ENCODE data around the gene ZBTB20. TPM values are rescaled to one million over a fixed set of nuclear protein-coding genes. Genes with fewer than 3 reads are reported as not detected.

Gene ZBTB20
- total RNA-seq, 2 experiments from 2014 or later = 8.1 TPM

- H3K36me3 Mint-ChIP-seq (ENCODE audit: low read depth) = no peaks in the 10 kb centered on the region
- no peak for ATAC-seq
- no peaks in the 10 kb centered on the region for H3K9me3 Mint-ChIP-seq (ENCODE audit: insufficient read depth)
- no peaks in the 10 kb centered on the region for H3K27me3 Mint-ChIP-seq (ENCODE audit: low read depth)
- no peak overlapping the region for H3K4me3 Mint-ChIP-seq
- H3K27ac Mint-ChIP-seq = no peak overlapping the region
- ChIA-PET CTCF (interaction anchor here (1.0 kb wide), 1 partner anchor 9 kb away, joined by 4 read pairs; no protein-coding TSS in a partner anchor), POLR2A (no interaction called here)
- DNase-seq = no peak
- no peaks in the 10 kb centered on the region for H3K4me1 Mint-ChIP-seq (ENCODE audit: low read depth)
Observed at GRCh38 chr3:114551770-114552526, 595.1 kb downstream of the ZBTB20 start.

- ATAC-seq (no peak), DNase-seq (no peak)
- no peak overlapping the region for H3K27ac Mint-ChIP-seq
- ChIA-PET POLR2A (no interaction called here), CTCF (no interaction called here)
- no peaks in the 10 kb centered on the region for H3K36me3 Mint-ChIP-seq (ENCODE audit: low read depth)
- no peaks in the 10 kb centered on the region for H3K9me3 Mint-ChIP-seq (ENCODE audit: insufficient read depth)
- H3K4me3 Mint-ChIP-seq = no peak overlapping the region
- H3K27me3 Mint-ChIP-seq (ENCODE audit: low read depth) = no peaks in the 10 kb centered on the region
- H3K4me1 Mint-ChIP-seq (ENCODE audit: low read depth) = no peaks in the 10 kb centered on the region
Observed at GRCh38 chr3:114550165-114550564, 596.9 kb downstream of the ZBTB20 start.

- no peaks in the 10 kb centered on the region for H3K27me3 Mint-ChIP-seq (ENCODE audit: low read depth)
- H3K4me3 Mint-ChIP-seq = no peak overlapping the region
- H3K4me1 Mint-ChIP-seq (ENCODE audit: low read depth) = no peaks in the 10 kb centered on the region
- ATAC-seq = no peak
- DNase-seq = no peak
- H3K27ac Mint-ChIP-seq = no peak overlapping the region
- no peaks in the 10 kb centered on the region for H3K9me3 Mint-ChIP-seq (ENCODE audit: insufficient read depth)
- no peaks in the 10 kb centered on the region for H3K36me3 Mint-ChIP-seq (ENCODE audit: low read depth)
- ChIA-PET CTCF (no interaction called here), POLR2A (no interaction called here)
Observed at GRCh38 chr3:114545193-114545592, 601.9 kb downstream of the ZBTB20 start.

GRCh38 chr3:114542359-114542758, 604.7 kb downstream of the ZBTB20 start:
- H3K36me3 Mint-ChIP-seq (ENCODE audit: low read depth) = no peaks in the 10 kb centered on the region
- ATAC-seq (no peak), DNase-seq (no peak)
- H3K27me3 Mint-ChIP-seq (ENCODE audit: low read depth) = no peaks in the 10 kb centered on the region
- ChIA-PET POLR2A (no interaction called here), CTCF (interaction anchor here (1.4 kb wide), 1 partner anchor 9 kb away, joined by 4 read pairs; no protein-coding TSS in a partner anchor)
- no peaks in the 10 kb centered on the region for H3K9me3 Mint-ChIP-seq (ENCODE audit: insufficient read depth)
- H3K27ac Mint-ChIP-seq = no peak overlapping the region
- no peaks in the 10 kb centered on the region for H3K4me1 Mint-ChIP-seq (ENCODE audit: low read depth)
- H3K4me3 Mint-ChIP-seq = no peak overlapping the region

GRCh38 chr3:114539525-114539924, 607.6 kb downstream of the ZBTB20 start:
- Mint-ChIP-seq H3K4me3 (no peak overlapping the region), H3K9me3 (ENCODE audit: insufficient read depth) (no peaks in the 10 kb centered on the region), H3K36me3 (ENCODE audit: low read depth) (no peaks in the 10 kb centered on the region), H3K27me3 (ENCODE audit: low read depth) (no peaks in the 10 kb centered on the region), H3K4me1 (ENCODE audit: low read depth) (no peaks in the 10 kb centered on the region), H3K27ac (no peak overlapping the region)
- ChIA-PET CTCF (no interaction called here), POLR2A (no interaction called here)
- DNase-seq (no peak), ATAC-seq (no peak)

- no peak overlapping the region for H3K27ac Mint-ChIP-seq
- H3K36me3 Mint-ChIP-seq (ENCODE audit: low read depth) = no peaks in the 10 kb centered on the region
- no peaks in the 10 kb centered on the region for H3K27me3 Mint-ChIP-seq (ENCODE audit: low read depth)
- ATAC-seq (no peak), DNase-seq (no peak)
- no peaks in the 10 kb centered on the region for H3K4me1 Mint-ChIP-seq (ENCODE audit: low read depth)
- ChIA-PET CTCF (no interaction called here), POLR2A (no interaction called here)
- no peaks in the 10 kb centered on the region for H3K9me3 Mint-ChIP-seq (ENCODE audit: insufficient read depth)
- no peak overlapping the region for H3K4me3 Mint-ChIP-seq
Observed at GRCh38 chr3:114538211-114538610, 608.9 kb downstream of the ZBTB20 start.

- H3K27ac Mint-ChIP-seq = no peak overlapping the region
- H3K36me3 Mint-ChIP-seq (ENCODE audit: low read depth) = no peaks in the 10 kb centered on the region
- POLR2A ChIA-PET = no interaction called here
- no peak overlapping the region for H3K4me3 Mint-ChIP-seq
- DNase-seq (no peak), ATAC-seq (no peak)
- no peaks in the 10 kb centered on the region for H3K27me3 Mint-ChIP-seq (ENCODE audit: low read depth)
- H3K4me1 Mint-ChIP-seq (ENCODE audit: low read depth) = no peaks in the 10 kb centered on the region
- peaks cover 11% of the 10 kb centered on the region for H3K9me3 Mint-ChIP-seq (ENCODE audit: insufficient read depth)
- CTCF ChIA-PET = no interaction called here
Observed at GRCh38 chr3:114528517-114528916, 618.6 kb downstream of the ZBTB20 start.

- DNase-seq = no peak
- POLR2A ChIA-PET = no interaction called here
- peaks cover 5% of the 10 kb centered on the region for H3K9me3 Mint-ChIP-seq (ENCODE audit: insufficient read depth)
- no peak for ATAC-seq
- H3K27ac Mint-ChIP-seq = no peak overlapping the region
- CTCF ChIA-PET = interaction anchor here (0.6 to 1.2 kb wide), 2 partner anchors 21 to 242 kb away, joined by 3 read pairs; no protein-coding TSS in a partner anchor
- H3K4me3 Mint-ChIP-seq = no peak overlapping the region
- no peaks in the 10 kb centered on the region for H3K27me3 Mint-ChIP-seq (ENCODE audit: low read depth)
- no peaks in the 10 kb centered on the region for H3K4me1 Mint-ChIP-seq (ENCODE audit: low read depth)
- no peaks in the 10 kb centered on the region for H3K36me3 Mint-ChIP-seq (ENCODE audit: low read depth)
Observed at GRCh38 chr3:114527036-114527644, 619.9 kb downstream of the ZBTB20 start.

- ATAC-seq (no peak), DNase-seq (no peak)
- Mint-ChIP-seq H3K9me3 (ENCODE audit: insufficient read depth) (no peaks in the 10 kb centered on the region), H3K36me3 (ENCODE audit: low read depth) (no peaks in the 10 kb centered on the region), H3K4me1 (ENCODE audit: low read depth) (no peaks in the 10 kb centered on the region), H3K27me3 (ENCODE audit: low read depth) (no peaks in the 10 kb centered on the region), H3K4me3 (no peak overlapping the region), H3K27ac (no peak overlapping the region)
- ChIA-PET POLR2A (no interaction called here), CTCF (no interaction called here)
Observed at GRCh38 chr3:114525278-114525677, 621.8 kb downstream of the ZBTB20 start.

- no peaks in the 10 kb centered on the region for H3K9me3 Mint-ChIP-seq (ENCODE audit: insufficient read depth)
- POLR2A ChIA-PET = no interaction called here
- H3K27me3 Mint-ChIP-seq (ENCODE audit: low read depth) = no peaks in the 10 kb centered on the region
- ATAC-seq (no peak), DNase-seq (no peak)
- H3K4me1 Mint-ChIP-seq (ENCODE audit: low read depth) = no peaks in the 10 kb centered on the region
- no peak overlapping the region for H3K4me3 Mint-ChIP-seq
- H3K36me3 Mint-ChIP-seq (ENCODE audit: low read depth) = no peaks in the 10 kb centered on the region
- H3K27ac Mint-ChIP-seq = no peak overlapping the region
- CTCF ChIA-PET = no interaction called here
Observed at GRCh38 chr3:114519415-114519814, 627.7 kb downstream of the ZBTB20 start.

GRCh38 chr3:114518206-114518808, 628.8 kb downstream of the ZBTB20 start:
- POLR2A ChIA-PET = no interaction called here
- no peak for DNase-seq
- Mint-ChIP-seq H3K4me3 (no peak overlapping the region), H3K36me3 (ENCODE audit: low read depth) (no peaks in the 10 kb centered on the region), H3K4me1 (ENCODE audit: low read depth) (no peaks in the 10 kb centered on the region), H3K9me3 (ENCODE audit: insufficient read depth) (no peaks in the 10 kb centered on the region), H3K27me3 (ENCODE audit: low read depth) (no peaks in the 10 kb centered on the region), H3K27ac (no peak overlapping the region)
- no peak for ATAC-seq
- CTCF ChIA-PET = no interaction called here

GRCh38 chr3:114510201-114510600, 636.9 kb downstream of the ZBTB20 start:
- Mint-ChIP-seq H3K4me1 (ENCODE audit: low read depth) (no peaks in the 10 kb centered on the region), H3K36me3 (ENCODE audit: low read depth) (no peaks in the 10 kb centered on the region), H3K27ac (no peak overlapping the region), H3K4me3 (no peak overlapping the region), H3K9me3 (ENCODE audit: insufficient read depth) (no peaks in the 10 kb centered on the region), H3K27me3 (ENCODE audit: low read depth) (no peaks in the 10 kb centered on the region)
- POLR2A ChIA-PET = no interaction called here
- no peak for DNase-seq
- ATAC-seq = no peak
- CTCF ChIA-PET = interaction anchor here (0.6 kb wide), 1 partner anchor 92 kb away, joined by 3 read pairs; no protein-coding TSS in a partner anchor
